ENCODE results near the gene SLIT3. TPM values are rescaled to one million over a fixed set of nuclear protein-coding genes. Genes with fewer than 3 reads are reported as not detected.
"Not testable (repeated sequence)": the region's sequence is repeated elsewhere in the genome, so short reads cannot be mapped to it uniquely, and the experiment has no call there.

The SLIT3 gene
- total RNA-seq, 2 donors from 2014 or later, result 6.6 to 6.7 TPM

- Histone ChIP-seq H3K36me3 (replicated peaks in 1 of 2; ENCODE audit: insufficient read depth in 1 of 2, low read depth in 2 of 2) (no peaks in the 10 kb centered on the region), H3K4me3 (no peak overlapping the region), H3K9me3 (no peaks in the 10 kb centered on the region), H3K27me3 (no peaks in the 10 kb centered on the region), H3K27ac (no peak overlapping the region), H3K4me1 (no peaks in the 10 kb centered on the region)
- no peak for ATAC-seq
- 85 to 100% methylated on average over 1 of the region's 1 CpG for WGBS, 2 donors
- TF ChIP-seq, protein P1, sequence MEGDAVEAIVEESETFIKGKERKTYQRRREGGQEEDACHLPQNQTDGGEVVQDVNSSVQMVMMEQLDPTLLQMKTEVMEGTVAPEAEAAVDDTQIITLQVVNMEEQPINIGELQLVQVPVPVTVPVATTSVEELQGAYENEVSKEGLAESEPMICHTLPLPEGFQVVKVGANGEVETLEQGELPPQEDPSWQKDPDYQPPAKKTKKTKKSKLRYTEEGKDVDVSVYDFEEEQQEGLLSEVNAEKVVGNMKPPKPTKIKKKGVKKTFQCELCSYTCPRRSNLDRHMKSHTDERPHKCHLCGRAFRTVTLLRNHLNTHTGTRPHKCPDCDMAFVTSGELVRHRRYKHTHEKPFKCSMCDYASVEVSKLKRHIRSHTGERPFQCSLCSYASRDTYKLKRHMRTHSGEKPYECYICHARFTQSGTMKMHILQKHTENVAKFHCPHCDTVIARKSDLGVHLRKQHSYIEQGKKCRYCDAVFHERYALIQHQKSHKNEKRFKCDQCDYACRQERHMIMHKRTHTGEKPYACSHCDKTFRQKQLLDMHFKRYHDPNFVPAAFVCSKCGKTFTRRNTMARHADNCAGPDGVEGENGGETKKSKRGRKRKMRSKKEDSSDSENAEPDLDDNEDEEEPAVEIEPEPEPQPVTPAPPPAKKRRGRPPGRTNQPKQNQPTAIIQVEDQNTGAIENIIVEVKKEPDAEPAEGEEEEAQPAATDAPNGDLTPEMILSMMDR (IDR thresholded peaks at IDR 0.05), result no peak
- no peak for TF ChIP-seq POLR2A (IDR thresholded peaks at IDR 0.05)
- intact Hi-C loops (cut with DNase I), result no loop called here
- no peak for DNase-seq
Observed at GRCh38 chr5:168648016-168648415, 652.9 kb downstream of the SLIT3 start.

- no peak for ATAC-seq
- no peak for DNase-seq
- Histone ChIP-seq H3K9me3 (no peaks in the 10 kb centered on the region), H3K4me1 (no peaks in the 10 kb centered on the region), H3K27me3 (no peaks in the 10 kb centered on the region), H3K4me3 (no peak overlapping the region), H3K27ac (no peak overlapping the region), H3K36me3 (replicated peaks in 1 of 2; ENCODE audit: insufficient read depth in 1 of 2, low read depth in 2 of 2) (no peaks in the 10 kb centered on the region)
- TF ChIP-seq, protein P1 (IDR thresholded peaks at IDR 0.05), result no peak
- TF ChIP-seq POLR2A (IDR thresholded peaks at IDR 0.05), result no peak
- intact Hi-C loops (cut with DNase I), result no loop called here
Observed at GRCh38 chr5:168647083-168647482, 653.9 kb downstream of the SLIT3 start.

- ATAC-seq, result no peak
- Histone ChIP-seq H3K27ac (no peak overlapping the region), H3K9me3 (no peaks in the 10 kb centered on the region), H3K4me1 (no peaks in the 10 kb centered on the region), H3K36me3 (replicated peaks in 1 of 2; ENCODE audit: insufficient read depth in 1 of 2, low read depth in 2 of 2) (no peaks in the 10 kb centered on the region), H3K27me3 (no peaks in the 10 kb centered on the region), H3K4me3 (no peak overlapping the region)
- DNase-seq, result no peak
- 70% methylated on average over 5 of the region's 5 CpGs for WGBS, 2 donors
- intact Hi-C loops (cut with DNase I), result no loop called here
- TF ChIP-seq, protein P1 (IDR thresholded peaks at IDR 0.05), result no peak
- TF ChIP-seq POLR2A (IDR thresholded peaks at IDR 0.05), result no peak
Observed at GRCh38 chr5:168646335-168646734, 654.6 kb downstream of the SLIT3 start.

DNA sequence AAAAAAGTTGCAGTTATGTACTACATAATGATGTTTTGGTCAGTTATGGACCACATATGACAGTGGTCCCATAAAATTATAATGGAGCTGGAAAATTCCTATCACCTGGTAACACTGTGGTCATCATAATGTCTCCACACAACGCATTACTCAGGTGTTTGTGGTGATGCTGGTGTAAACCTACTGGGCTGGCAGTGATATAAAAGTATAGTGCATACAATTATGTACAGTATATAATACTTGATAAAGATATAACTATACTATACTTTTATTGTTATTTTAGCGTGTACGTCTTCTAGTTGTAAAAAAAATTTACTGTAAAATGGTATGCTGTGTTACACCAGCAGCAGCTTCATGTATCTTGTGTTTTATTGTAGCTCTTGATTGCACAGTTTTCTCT lies 655.7 kb downstream of the SLIT3 start:
- no peak for ATAC-seq

GRCh38 chr5:168642019-168642418 lies 658.9 kb downstream of the SLIT3 start:
- intact Hi-C loops (cut with DNase I), result no loop called here
- Histone ChIP-seq H3K36me3 (replicated peaks in 1 of 2; ENCODE audit: insufficient read depth in 1 of 2, low read depth in 2 of 2) (no peaks in the 10 kb centered on the region), H3K4me1 (no peaks in the 10 kb centered on the region), H3K4me3 (no peak overlapping the region), H3K9me3 (no peaks in the 10 kb centered on the region), H3K27ac (no peak overlapping the region), H3K27me3 (no peaks in the 10 kb centered on the region)
- DNase-seq, result no peak
- WGBS, 2 donors, result 74 to 80% methylated on average over 1 of the region's 1 CpG
- TF ChIP-seq, protein P1 (IDR thresholded peaks at IDR 0.05), result no peak
- TF ChIP-seq POLR2A (IDR thresholded peaks at IDR 0.05), result no peak
- no peak for ATAC-seq

More for the DNA sequence above, 655.7 kb downstream of the SLIT3 start:
- H3K27me3 ChIP-seq, result no peaks in the 10 kb centered on the region
- intact Hi-C loops (cut with DNase I), result no loop called here
- no peak overlapping the region for H3K4me3 ChIP-seq
- TF ChIP-seq, protein P1 (IDR thresholded peaks at IDR 0.05), result no peak
- no peak for TF ChIP-seq POLR2A (IDR thresholded peaks at IDR 0.05)
- 83 to 91% methylated on average over 3 of the region's 3 CpGs for WGBS, 2 donors
- no peaks in the 10 kb centered on the region for H3K9me3 ChIP-seq
- H3K4me1 ChIP-seq, result no peaks in the 10 kb centered on the region
- DNase-seq, result no peak
- no peak overlapping the region for H3K27ac ChIP-seq
- no peaks in the 10 kb centered on the region for H3K36me3 ChIP-seq (replicated peaks in 1 of 2; ENCODE audit: insufficient read depth in 1 of 2, low read depth in 2 of 2)

GRCh38 chr5:168638846-168639245 lies 662.1 kb downstream of the SLIT3 start:
- H3K27me3 ChIP-seq; H3K9me3 ChIP-seq; ATAC-seq; H3K4me1 ChIP-seq; intact Hi-C loops (cut with DNase I); H3K27ac ChIP-seq; H3K4me3 ChIP-seq; H3K36me3 ChIP-seq (replicated peaks in 1 of 2; ENCODE audit: insufficient read depth in 1 of 2, low read depth in 2 of 2); DNase-seq: not testable (repeated sequence)
- 78 to 86% methylated on average over 3 of the region's 3 CpGs for WGBS, 2 donors
